Right lobe of liver (tissue), 6 donors: Measurements from ENCODE around the gene TMEM218. TPM values are rescaled to one million over a fixed set of nuclear protein-coding genes. Genes with fewer than 3 reads are reported as not detected.
A peak's percentile ranks its signal among the peaks of the same experiment; 100 is the strongest.
"Not testable (repeated sequence)": the region's sequence is repeated elsewhere in the genome, so short reads cannot be mapped to it uniquely, and the experiment has no call there.

ENCODE experiments used
- ATAC-seq, 4 donors: fragments of 200-7000 bp; cut with Tn5 transposase; one replicate each; pipeline ENCODE4 v1.9.1; 2020; ENCODE audit warnings: mild to moderate bottlenecking in 4 of 4, moderate library complexity in 4 of 4
- DNase-seq, 3 donors: peaks; one replicate each; pipeline ENCODE4 v3.0.0-alpha.2; 2020
- H3K27ac ChIP-seq, 3 donors: fragments of 200-600 bp; one replicate each; pipeline ENCODE4 v1.8.0; 2022
- H3K27me3 ChIP-seq, 2 donors: fragments of 200-600 bp; one replicate each; pipeline ENCODE4 v1.8.0; 2022
- H3K36me3 ChIP-seq, 4 donors: fragments of 200-600 bp; sonication (generic) in 1 of 4; one replicate each; pipeline versions ENCODE4 v1.5.1 to v1.8.0; 2017 to 2022; ENCODE audit warnings: control low read depth in 1 of 4
- H3K4me1 ChIP-seq, 4 donors: fragments of 200-600 bp; sonication (generic) in 1 of 4; one replicate each; pipeline versions ENCODE4 v1.5.1 to v1.8.0; 2017 to 2022; ENCODE audit warnings: control low read depth in 1 of 4
- H3K4me3 ChIP-seq, 3 donors: fragments of 200-600 bp; one replicate each; pipeline ENCODE4 v1.8.0; 2022
- H3K9me3 ChIP-seq, 4 donors: fragments of 200-600 bp; sonication (generic) in 1 of 4; one replicate each; pipeline versions ENCODE4 v1.5.1 to v1.8.0; 2017 to 2022; ENCODE audit warnings: control low read depth in 1 of 4
- CTCF ChIP-seq, 4 donors: fragments of 200-600 bp in 3 of 4; fragments of 450-650 bp in 1 of 4; IDR thresholded peaks; one replicate each; pipeline versions ENCODE4 v1.5.1 to v1.8.0; 2016 to 2022; ENCODE audit warnings: antibody characterized with exemption in 4 of 4, mild to moderate bottlenecking in 2 of 4
- POLR2A ChIP-seq: fragments of 450-650 bp; IDR thresholded peaks from one replicate; pipeline ENCODE4 v1.6.1; 2017; ENCODE audit warnings: antibody characterized with exemption, mild to moderate bottlenecking
- WGBS: methylation state at CpG from one replicate; pipeline ENCODE4 v1.1.6; 2018; ENCODE audit warnings: low coverage, low lambda C conversion rate; ENCODE audit not compliant: insufficient coverage; ENCODE audit errors: missing lambda C conversion rate; 5-methylcytosine and 5-hydroxymethylcytosine counted together
- intact Hi-C, 2 donors: fragments of 100-400 bp; cut with DNase I; formaldehyde crosslinking; loops; one replicate each; pipeline versions ENCODE4 v1.11.2 to v1.14.1; 2022
- total RNA-seq, 6 experiments: library from RNA; depleted of rRNA in 2 of 6; stranded (reverse); fragments of >200 nt in 2 of 6; fragmentation: NEBNext Ultra II Directional in 3 of 6; extraction: Animal tissue kit (Norgen Biotek cat#: 25700) in 3 of 6; gene quantifications; one replicate each; pipeline versions ENCODE4 v1.1.0 to v1.2.4, GENCODE V29; 2016 to 2023
- donor health status: DM: no; HTN: yes; CAD: no.
- donor health status: DM: no; HTN: no; CAD: no.
- donor health status: DM: no; HTN: no; CAD: no.
- donor health status: DM: no; HTN: yes; CAD: no.
- donor health status: DM: no; HTN: yes; CAD: no.

TMEM218 gene
- total RNA-seq, 6 experiments from 2014 or later = 7.4 to 13.5 (median 10.5) TPM

- Histone ChIP-seq H3K36me3 (no peaks in the 10 kb centered on the region), H3K4me1 (peaks cover 0 to 8% (median 4%) of the 10 kb centered on the region in 4 donors), H3K9me3 (no peaks in the 10 kb centered on the region), H3K27me3 (no peaks in the 10 kb centered on the region), H3K27ac (peak overlapping the region; percentile 13 to 65 (median 52)), H3K4me3 (peak overlapping the region; percentile 58 to 62 (median 60))
- TF ChIP-seq POLR2A (no peak), CTCF (IDR thresholded peaks at IDR 0.05) (no peak)
- 89% methylated on average over 7 of the region's 19 CpGs for WGBS
- DNase-seq (no peak), ATAC-seq (peak; percentile 2 to 31 (median 6))
- intact Hi-C loops = no loop called here
These were observed 49.1 kb downstream of the TMEM218 start for GRCh38 chr11:125062218-125062930.

GRCh38 chr11:125061281-125061680 is 50.1 kb downstream of the TMEM218 start:
- no peaks in the 10 kb centered on the region for H3K9me3 ChIP-seq
- no peak for DNase-seq

GRCh38 chr11:125057693-125058016 is 53.8 kb downstream of the TMEM218 start:
- WGBS = 100% methylated on average over 1 of the region's 5 CpGs
- H3K4me1 ChIP-seq = no peaks in the 10 kb centered on the region
- no peaks in the 10 kb centered on the region for H3K27me3 ChIP-seq
- DNase-seq (no peak), ATAC-seq (no peak)
- no peak overlapping the region for H3K27ac ChIP-seq
- intact Hi-C loops = no loop called here
- no peaks in the 10 kb centered on the region for H3K36me3 ChIP-seq
- H3K9me3 ChIP-seq = no peaks in the 10 kb centered on the region
- no peak overlapping the region for H3K4me3 ChIP-seq
- TF ChIP-seq CTCF (IDR thresholded peaks at IDR 0.05) (no peak), POLR2A (no peak)

More at GRCh38 chr11:125061281-125061680, 50.1 kb downstream of the TMEM218 start:
- intact Hi-C loops = no loop called here
- ATAC-seq = no peak
- Histone ChIP-seq H3K27me3 (no peaks in the 10 kb centered on the region), H3K27ac (no peak overlapping the region), H3K4me3 (no peak overlapping the region), H3K36me3 (no peaks in the 10 kb centered on the region), H3K4me1 (peaks cover 0 to 8% (median 4%) of the 10 kb centered on the region in 4 donors)
- 69% methylated on average over 3 of the region's 4 CpGs for WGBS
- TF ChIP-seq POLR2A = no peak
- TF ChIP-seq CTCF (IDR thresholded peaks at IDR 0.05) = no peak

GRCh38 chr11:125056931-125057692 is 54.3 kb downstream of the TMEM218 start:
- 65% methylated on average over 5 of the region's 5 CpGs for WGBS
- ATAC-seq (peak in 1 of 4 donors; percentile 65), DNase-seq (no peak)
- no peaks in the 10 kb centered on the region for H3K9me3 ChIP-seq
- no peak overlapping the region for H3K4me3 ChIP-seq
- no peaks in the 10 kb centered on the region for H3K27me3 ChIP-seq
- intact Hi-C loops = no loop called here
- no peaks in the 10 kb centered on the region for H3K4me1 ChIP-seq
- no peaks in the 10 kb centered on the region for H3K36me3 ChIP-seq
- H3K27ac ChIP-seq = no peak overlapping the region
- TF ChIP-seq POLR2A (no peak), CTCF (IDR thresholded peaks at IDR 0.05) (no peak)

- H3K36me3 ChIP-seq, H3K9me3 ChIP-seq, H3K27ac ChIP-seq, H3K4me3 ChIP-seq, intact Hi-C loops, DNase-seq, H3K27me3 ChIP-seq, ATAC-seq, H3K4me1 ChIP-seq: not testable (repeated sequence)
- 92% methylated on average over 2 of the region's 2 CpGs for whole genome bisulfite sequencing
These were observed 55.3 kb downstream of the TMEM218 start for GRCh38 chr11:125056111-125056510.
